KMS-11 (cell line): ENCODE data around the gene SRGAP2C.

ENCODE experiments used
- H2AFZ ChIP-seq: fragments of 200-600 bp; sonication (generic); 2 replicates; pipeline ENCODE4 v1.6.1; 2016; ENCODE audit warnings: antibody characterized with exemption, mixed run types, low read depth
- H3K27ac ChIP-seq: fragments of 200-600 bp; sonication (generic); 2 replicates; pipeline ENCODE4 v1.6.1; 2016; ENCODE audit warnings: mild to moderate bottlenecking, mixed run types
- H3K27me3 ChIP-seq: fragments of 200-600 bp; sonication (generic); 2 replicates; pipeline ENCODE4 v1.6.1; 2017; ENCODE audit warnings: mild to moderate bottlenecking, low read depth, mixed run types, moderate library complexity; ENCODE audit not compliant: insufficient read depth
- H3K36me3 ChIP-seq: fragments of 200-600 bp; sonication (generic); 2 replicates; pipeline ENCODE4 v1.6.1; 2017; ENCODE audit warnings: mild to moderate bottlenecking, mixed run types; ENCODE audit not compliant: insufficient read depth
- H3K4me1 ChIP-seq: fragments of 200-600 bp; sonication (generic); 2 replicates; pipeline ENCODE4 v1.6.1; 2016; ENCODE audit warnings: mild to moderate bottlenecking, low read depth, mixed run types; ENCODE audit not compliant: poor library complexity, severe bottlenecking
- H3K4me2 ChIP-seq: fragments of 200-600 bp; sonication (generic); 2 replicates; pipeline ENCODE4 v1.7.0; 2016; ENCODE audit warnings: mild to moderate bottlenecking, mixed run types
- H3K4me3 ChIP-seq: fragments of 200-600 bp; sonication (generic); IDR thresholded peaks from 2 replicates; pipeline ENCODE4 v1.6.1; 2017; ENCODE audit warnings: low read depth, low read length, mixed read lengths; ENCODE audit not compliant: insufficient read depth
- H3K79me2 ChIP-seq: fragments of 200-600 bp; sonication (generic); 2 replicates; pipeline ENCODE4 v1.6.1; 2016; ENCODE audit warnings: low read depth, mixed run types; ENCODE audit not compliant: insufficient read depth
- H3K9ac ChIP-seq: fragments of 200-600 bp; sonication (generic); 2 replicates; pipeline ENCODE4 v1.6.1; 2016; ENCODE audit warnings: mild to moderate bottlenecking, mixed run types
- H4K20me1 ChIP-seq: fragments of 200-600 bp; sonication (generic); 2 replicates; pipeline ENCODE4 v1.6.1; 2016; ENCODE audit warnings: mild to moderate bottlenecking, mixed run types; ENCODE audit not compliant: insufficient read depth
- CTCF ChIP-seq: fragments of 200-600 bp; sonication (generic); conservative IDR thresholded peaks from 2 replicates; pipeline ENCODE4 v1.6.1; 2017; ENCODE audit warnings: low read depth, mild to moderate bottlenecking, antibody characterized with exemption, low read length, moderate library complexity, mixed read lengths

The SRGAP2C gene

GRCh38 chr1:121408354-121408753 lies 223.6 kb downstream of the SRGAP2C start:
- Histone ChIP-seq H3K4me2 (no peak overlapping the region), H3K27ac (no peak overlapping the region)
- TF ChIP-seq CTCF: no peak

GRCh38 chr1:121413821-121414220 lies 229.0 kb downstream of the SRGAP2C start:
- no peaks in the 10 kb centered on the region for H4K20me1 ChIP-seq
- no peaks in the 10 kb centered on the region for H3K4me1 ChIP-seq
- no peaks in the 10 kb centered on the region for H3K27me3 ChIP-seq
- H3K4me2 ChIP-seq: no peak overlapping the region
- no peak overlapping the region for H3K9ac ChIP-seq
- H3K36me3 ChIP-seq: no peaks in the 10 kb centered on the region
- H2AFZ ChIP-seq: no peak overlapping the region
- no peak overlapping the region for H3K4me3 ChIP-seq
- H3K27ac ChIP-seq: no peak overlapping the region
- no peak for TF ChIP-seq CTCF
- H3K79me2 ChIP-seq: no peaks in the 10 kb centered on the region

More at GRCh38 chr1:121408354-121408753, 223.6 kb downstream of the SRGAP2C start:
- no peak overlapping the region for H2AFZ ChIP-seq
- no peaks in the 10 kb centered on the region for H3K27me3 ChIP-seq
- no peaks in the 10 kb centered on the region for H3K79me2 ChIP-seq
- no peaks in the 10 kb centered on the region for H3K36me3 ChIP-seq
- no peak overlapping the region for H3K9ac ChIP-seq
- H4K20me1 ChIP-seq: no peaks in the 10 kb centered on the region
- H3K4me3 ChIP-seq: no peak overlapping the region
- H3K4me1 ChIP-seq: no peaks in the 10 kb centered on the region

- Histone ChIP-seq H3K4me3 (no peak overlapping the region), H3K4me2 (no peak overlapping the region), H3K9ac (no peak overlapping the region), H4K20me1 (no peaks in the 10 kb centered on the region), H3K27ac (no peak overlapping the region), H2AFZ (no peak overlapping the region), H3K36me3 (no peaks in the 10 kb centered on the region), H3K79me2 (no peaks in the 10 kb centered on the region), H3K27me3 (no peaks in the 10 kb centered on the region), H3K4me1 (no peaks in the 10 kb centered on the region)
- TF ChIP-seq CTCF: no peak
Observed at GRCh38 chr1:121414905-121415304, 230.1 kb downstream of the SRGAP2C start.

- Histone ChIP-seq H3K27ac (no peak overlapping the region), H3K27me3 (no peaks in the 10 kb centered on the region), H3K79me2 (no peaks in the 10 kb centered on the region), H4K20me1 (no peaks in the 10 kb centered on the region), H3K4me3 (no peak overlapping the region), H3K9ac (no peak overlapping the region), H3K36me3 (no peaks in the 10 kb centered on the region), H3K4me1 (no peaks in the 10 kb centered on the region), H2AFZ (no peak overlapping the region), H3K4me2 (no peak overlapping the region)
- no peak for TF ChIP-seq CTCF
Observed at GRCh38 chr1:121417325-121417923, 232.6 kb downstream of the SRGAP2C start.
